ENCODE results near the gene SMARCD3. TPM values are rescaled to one million over a fixed set of nuclear protein-coding genes. Genes with fewer than 3 reads are reported as not detected.

SMARCD3 gene
- total RNA-seq, 1 experiment from 2014 or later, result 30.3 TPM

GRCh38 chr7:151272405-151272804 lies 23.9 kb upstream of the SMARCD3 start:
- H3K27ac ChIP-seq (ENCODE audit: low read depth, low read length), result no peak overlapping the region
- H3K4me2 ChIP-seq (ENCODE audit: low read length), result no peak overlapping the region
- no peaks in the 10 kb centered on the region for H3K9me3 ChIP-seq (ENCODE audit: control insufficient read depth in 1 of 2, insufficient read depth in 1 of 2, low read depth in 1 of 2, low read length in 2 of 2)
- ChIA-PET RAD21 (ENCODE audit: low non-redundant PET in 1 of 2, low total read pairs in 2 of 2, uncharacterized antibody in 2 of 2, unreplicated experiment in 2 of 2) (no interaction called here), CTCF (no interaction called here), POLR2A (no interaction called here)
- BruUV-seq (replicated peaks), result no TSS peak
- ATAC-seq (no peak), DNase-seq (ENCODE audit: low read depth, low spot score) (no peak)
- TF ChIP-seq CEBPB (IDR thresholded peaks at IDR 0.05; ENCODE audit: low read depth) (no peak), YY1 (IDR thresholded peaks at IDR 0.05; ENCODE audit: extremely low read depth, insufficient replicate concordance, low read depth, low read length) (no peak), CBX3 (IDR thresholded peaks at IDR 0.05; ENCODE audit: low read depth) (no peak), MAX (IDR thresholded peaks at IDR 0.05) (no peak), SIN3A (IDR thresholded peaks at IDR 0.05; ENCODE audit: low read depth) (no peak), ZFX (IDR thresholded peaks at IDR 0.05) (no peak), EZH2 (IDR thresholded peaks at IDR 0.05) (no peak), TCF7L2 (IDR thresholded peaks at IDR 0.05; ENCODE audit: borderline replicate concordance, extremely low read depth, insufficient read depth, insufficient read length) (no peak), FOSL1 (IDR thresholded peaks at IDR 0.05; ENCODE audit: low read depth) (no peak), RAD21 (IDR thresholded peaks at IDR 0.05; ENCODE audit: low read depth) (no peak)
- no peaks in the 10 kb centered on the region for H4K20me1 ChIP-seq (ENCODE audit: insufficient read depth)
- no peaks in the 10 kb centered on the region for H3K27me3 ChIP-seq (ENCODE audit: insufficient read depth, low read length)
- no peak overlapping the region for H3K4me3 ChIP-seq (replicated peaks in 1 of 2; ENCODE audit: low read depth in 1 of 2, low read length in 2 of 2)
- H3K9me2 ChIP-seq (ENCODE audit: insufficient read depth), result no peaks in the 10 kb centered on the region
- H2AFZ ChIP-seq (ENCODE audit: low read depth, low read length, poor library complexity, severe bottlenecking), result no peak overlapping the region
- H3K9ac ChIP-seq (ENCODE audit: low read length), result no peak overlapping the region
- no peaks in the 10 kb centered on the region for H3K36me3 ChIP-seq (ENCODE audit: control insufficient read depth in 1 of 2, insufficient read depth in 2 of 2, low read length in 2 of 2)
- peaks cover 9 to 15% of the 10 kb centered on the region in 2 experiments; a peak in 3 of 4 replicates for H3K4me1 ChIP-seq (ENCODE audit: control insufficient read depth in 1 of 2, insufficient read depth in 2 of 2, low read length in 2 of 2)
- intact Hi-C loops (cut with micrococcal nuclease), result no loop called here
- H3K79me2 ChIP-seq (ENCODE audit: insufficient read depth, low read length), result no peaks in the 10 kb centered on the region

GRCh38 chr7:151271699-151272355 lies 23.3 kb upstream of the SMARCD3 start:
- DNase-seq (ENCODE audit: low read depth, low spot score) (no peak), ATAC-seq (no peak)
- no peaks in the 10 kb centered on the region for H3K27me3 ChIP-seq (ENCODE audit: insufficient read depth, low read length)
- ChIA-PET POLR2A (no interaction called here), CTCF (no interaction called here), RAD21 (ENCODE audit: low non-redundant PET in 1 of 2, low total read pairs in 2 of 2, uncharacterized antibody in 2 of 2, unreplicated experiment in 2 of 2) (no interaction called here)
- no peaks in the 10 kb centered on the region for H4K20me1 ChIP-seq (ENCODE audit: insufficient read depth)
- no peak for TF ChIP-seq FOSL1 (IDR thresholded peaks at IDR 0.05; ENCODE audit: low read depth)
- no peak for TF ChIP-seq CBX3 (IDR thresholded peaks at IDR 0.05; ENCODE audit: low read depth)
- no peak for TF ChIP-seq SIN3A (IDR thresholded peaks at IDR 0.05; ENCODE audit: low read depth)
- TF ChIP-seq MAX (IDR thresholded peaks at IDR 0.05), result no peak
- no peak for TF ChIP-seq YY1 (IDR thresholded peaks at IDR 0.05; ENCODE audit: extremely low read depth, insufficient replicate concordance, low read depth, low read length)
- no peak for TF ChIP-seq ZFX (IDR thresholded peaks at IDR 0.05)
- no peak for TF ChIP-seq SP1 (IDR thresholded peaks at IDR 0.05; ENCODE audit: low read depth)
- TF ChIP-seq REST (IDR thresholded peaks at IDR 0.05; ENCODE audit: low read depth), result no peak
- H3K36me3 ChIP-seq (ENCODE audit: control insufficient read depth in 1 of 2, insufficient read depth in 2 of 2, low read length in 2 of 2), result no peaks in the 10 kb centered on the region
- no peaks in the 10 kb centered on the region for H3K9me3 ChIP-seq (ENCODE audit: control insufficient read depth in 1 of 2, insufficient read depth in 1 of 2, low read depth in 1 of 2, low read length in 2 of 2)
- no TSS peak for BruUV-seq (replicated peaks)
- no peak overlapping the region for H3K27ac ChIP-seq (ENCODE audit: low read depth, low read length)
- H3K4me2 ChIP-seq (ENCODE audit: low read length), result no peak overlapping the region
- no peak overlapping the region for H3K4me3 ChIP-seq (replicated peaks in 1 of 2; ENCODE audit: low read depth in 1 of 2, low read length in 2 of 2)
- no peak overlapping the region for H3K9ac ChIP-seq (ENCODE audit: low read length)
- H3K9me2 ChIP-seq (ENCODE audit: insufficient read depth), result no peaks in the 10 kb centered on the region
- H3K4me1 ChIP-seq (ENCODE audit: control insufficient read depth in 1 of 2, insufficient read depth in 2 of 2, low read length in 2 of 2), result peaks cover 7 to 11% of the 10 kb centered on the region in 2 experiments; a peak in 2 of 4 replicates
- no peaks in the 10 kb centered on the region for H3K79me2 ChIP-seq (ENCODE audit: insufficient read depth, low read length)
- no peak overlapping the region for H2AFZ ChIP-seq (ENCODE audit: low read depth, low read length, poor library complexity, severe bottlenecking)
- intact Hi-C loops (cut with micrococcal nuclease), result no loop called here
